ENCODE results near the gene HLA-DMB. TPM values are rescaled to one million over a fixed set of nuclear protein-coding genes. Genes with fewer than 3 reads are reported as not detected.

HLA-DMB gene
- polyA plus RNA-seq, 1 donor from 2014 or later, result 2.9 TPM

GRCh38 chr6:32931211-32931610 lies 9.6 kb downstream of the HLA-DMB start:
- Histone ChIP-seq H3K9ac (ENCODE audit: low read length) (no peak overlapping the region), H4K20me1 (ENCODE audit: insufficient read depth) (no peaks in the 10 kb centered on the region), H3K27ac (ENCODE audit: low read length) (no peak overlapping the region), H3K9me2 (ENCODE audit: insufficient read depth, low read length) (no peaks in the 10 kb centered on the region), H3F3A (ENCODE audit: insufficient read depth, low read length, poor library complexity, severe bottlenecking) (no peaks in the 10 kb centered on the region), H3K36me3 (ENCODE audit: insufficient read depth, low read length) (no peaks in the 10 kb centered on the region), H2AFZ (ENCODE audit: low read depth, low read length) (no peak overlapping the region), H3K27me3 (ENCODE audit: insufficient read depth, low read depth, low read length) (no peaks in the 10 kb centered on the region), H3K9me3 (ENCODE audit: low read length) (no peaks in the 10 kb centered on the region), H3K79me2 (replicated peaks; ENCODE audit: insufficient read depth, low read length) (no peaks in the 10 kb centered on the region), H3K4me2 (ENCODE audit: low read length) (no peak overlapping the region), H3K4me3 (ENCODE audit: low read length) (no peak overlapping the region)
- TF ChIP-seq MXI1 (conservative IDR thresholded peaks at IDR 0.05; ENCODE audit: poor library complexity, severe bottlenecking) (no peak), RAD21 (conservative IDR thresholded peaks at IDR 0.05) (no peak)

GRCh38 chr6:32922083-32922482 lies 18.7 kb downstream of the HLA-DMB start:
- Histone ChIP-seq H3K4me3 (ENCODE audit: low read length) (no peak overlapping the region), H3F3A (ENCODE audit: insufficient read depth, low read length, poor library complexity, severe bottlenecking) (no peaks in the 10 kb centered on the region), H3K79me2 (replicated peaks; ENCODE audit: insufficient read depth, low read length) (no peaks in the 10 kb centered on the region), H3K4me2 (ENCODE audit: low read length) (no peak overlapping the region), H3K27ac (ENCODE audit: low read length) (no peak overlapping the region), H2AFZ (ENCODE audit: low read depth, low read length) (no peak overlapping the region), H3K9ac (ENCODE audit: low read length) (no peak overlapping the region), H3K36me3 (ENCODE audit: insufficient read depth, low read length) (no peaks in the 10 kb centered on the region), H3K9me2 (ENCODE audit: insufficient read depth, low read length) (no peaks in the 10 kb centered on the region), H3K27me3 (ENCODE audit: insufficient read depth, low read depth, low read length) (no peaks in the 10 kb centered on the region), H4K20me1 (ENCODE audit: insufficient read depth) (no peaks in the 10 kb centered on the region), H3K9me3 (ENCODE audit: low read length) (no peaks in the 10 kb centered on the region)
- TF ChIP-seq MXI1 (conservative IDR thresholded peaks at IDR 0.05; ENCODE audit: poor library complexity, severe bottlenecking), result no peak
- TF ChIP-seq EZH2 (IDR thresholded peaks at IDR 0.05; ENCODE audit: borderline replicate concordance, insufficient read depth, low read length, poor library complexity, severe bottlenecking), result no peak
- TF ChIP-seq REST (IDR thresholded peaks at IDR 0.05; ENCODE audit: borderline replicate concordance), result no peak
- no peak for TF ChIP-seq POLR2AphosphoS5 (IDR thresholded peaks at IDR 0.05)
- TF ChIP-seq CTCF (IDR thresholded peaks at IDR 0.05; ENCODE audit: poor library complexity, severe bottlenecking), result no peak
- TF ChIP-seq EP300 (conservative IDR thresholded peaks at IDR 0.05; ENCODE audit: poor library complexity, severe bottlenecking), result no peak
- TF ChIP-seq SMC3 (conservative IDR thresholded peaks at IDR 0.05; ENCODE audit: poor library complexity), result no peak
- TF ChIP-seq TAF1 (IDR thresholded peaks at IDR 0.05; ENCODE audit: low read depth), result no peak
- TF ChIP-seq RAD21 (conservative IDR thresholded peaks at IDR 0.05), result no peak

GRCh38 chr6:32920715-32921114 lies 20.1 kb downstream of the HLA-DMB start:
- Histone ChIP-seq H3K9me2 (ENCODE audit: insufficient read depth, low read length) (no peaks in the 10 kb centered on the region), H3F3A (ENCODE audit: insufficient read depth, low read length, poor library complexity, severe bottlenecking) (no peaks in the 10 kb centered on the region)

More at GRCh38 chr6:32920715-32921114, 20.1 kb downstream of the HLA-DMB start:
- Histone ChIP-seq H3K79me2 (replicated peaks; ENCODE audit: insufficient read depth, low read length) (no peaks in the 10 kb centered on the region), H3K36me3 (ENCODE audit: insufficient read depth, low read length) (no peaks in the 10 kb centered on the region), H3K27me3 (ENCODE audit: insufficient read depth, low read depth, low read length) (no peaks in the 10 kb centered on the region), H3K9me3 (ENCODE audit: low read length) (no peaks in the 10 kb centered on the region), H3K4me2 (ENCODE audit: low read length) (no peak overlapping the region), H2AFZ (ENCODE audit: low read depth, low read length) (no peak overlapping the region), H3K27ac (ENCODE audit: low read length) (no peak overlapping the region), H3K4me3 (ENCODE audit: low read length) (no peak overlapping the region), H4K20me1 (ENCODE audit: insufficient read depth) (no peaks in the 10 kb centered on the region), H3K9ac (ENCODE audit: low read length) (no peak overlapping the region)
- TF ChIP-seq EZH2 (IDR thresholded peaks at IDR 0.05; ENCODE audit: borderline replicate concordance, insufficient read depth, low read length, poor library complexity, severe bottlenecking) (no peak), EP300 (conservative IDR thresholded peaks at IDR 0.05; ENCODE audit: poor library complexity, severe bottlenecking) (no peak), MXI1 (conservative IDR thresholded peaks at IDR 0.05; ENCODE audit: poor library complexity, severe bottlenecking) (no peak), RAD21 (conservative IDR thresholded peaks at IDR 0.05) (no peak), SMC3 (conservative IDR thresholded peaks at IDR 0.05; ENCODE audit: poor library complexity) (no peak), POLR2AphosphoS5 (IDR thresholded peaks at IDR 0.05) (no peak), TAF1 (IDR thresholded peaks at IDR 0.05; ENCODE audit: low read depth) (no peak), CTCF (IDR thresholded peaks at IDR 0.05; ENCODE audit: poor library complexity, severe bottlenecking) (no peak), REST (IDR thresholded peaks at IDR 0.05; ENCODE audit: borderline replicate concordance) (no peak)
